ENCODE data around the gene ADAMTS17. TPM values are rescaled to one million over a fixed set of nuclear protein-coding genes. Genes with fewer than 3 reads are reported as not detected.

Gene ADAMTS17
- total and polyA plus RNA-seq, 9 of the 15 experiments (the other 6 are each of a cell fraction or from before 2014, with no cell fraction given) = 0.01 to 0.14 (median 0.07) TPM; not detected in 6

GRCh38 chr15:100096700-100097099 is 245.1 kb downstream of the ADAMTS17 start:
- no TSS peak for BruUV-seq (replicated peaks)
- H3K36me3 ChIP-seq (ENCODE audit: control insufficient read depth, insufficient read depth, low read length) = no peaks in the 10 kb centered on the region
- H3K4me3 ChIP-seq = no peak overlapping the region
- peaks cover 5 to 49% of the 10 kb centered on the region in 2 experiments; a peak in 3 of 5 replicates for H3K27me3 ChIP-seq (ENCODE audit: control insufficient read depth in 2 of 2, insufficient read depth in 2 of 2, low read length in 2 of 2)
- no peaks in the 10 kb centered on the region for H4K20me1 ChIP-seq (replicated peaks; ENCODE audit: control insufficient read depth, insufficient read depth, low read length)
- ChIA-PET CTCF (ENCODE audit: low intra/inter-chr PET ratio) (no interaction called here), POLR2A (no interaction called here)
- H3K27ac ChIP-seq (ENCODE audit: extremely low read depth, low read depth, low read length) = no peak overlapping the region
- no peaks in the 10 kb centered on the region for H3K79me2 ChIP-seq (ENCODE audit: control insufficient read depth, insufficient read depth, low read length)
- H3K9me3 ChIP-seq (replicated peaks; ENCODE audit: control insufficient read depth, insufficient read depth, low read depth, low read length) = no peaks in the 10 kb centered on the region
- in situ Hi-C loops (cut with MboI) = no loop called here
- ATAC-seq (no peak), FAIRE-seq (no peak), DNase-seq (ENCODE audit: extremely low read depth in 1 of 4, low spot score in 3 of 4) (no peak)
- no peak overlapping the region for H3K4me2 ChIP-seq (ENCODE audit: insufficient read depth, low read length)
- H3K9ac ChIP-seq (ENCODE audit: insufficient read depth in 1 of 2, low read depth in 2 of 2, low read length in 2 of 2) = no peak overlapping the region
- H3K9me1 ChIP-seq (ENCODE audit: control insufficient read depth, insufficient read depth, low read length) = no peaks in the 10 kb centered on the region
- intact Hi-C loops (cut with micrococcal nuclease) = no loop called here
- 0% methylated on average over 4 of the region's 4 CpGs for WGBS (ENCODE audit: insufficient coverage, low coverage, missing lambda C conversion rate)
- H3K4me1 ChIP-seq (replicated peaks in 1 of 2; ENCODE audit: control insufficient read depth in 2 of 2, insufficient read depth in 2 of 2, low read length in 2 of 2) = no peaks in the 10 kb centered on the region; a peak in 1 of 5 replicates
- H2AFZ ChIP-seq (ENCODE audit: low read depth, low read length) = no peak overlapping the region
- TF ChIP-seq MAFK (IDR thresholded peaks at IDR 0.05; ENCODE audit: low read length) (no peak), TRIM24 (IDR thresholded peaks at IDR 0.05) (no peak), GATAD2B (IDR thresholded peaks at IDR 0.05; ENCODE audit: borderline replicate concordance) (no peak), ZBTB33 (CRISPR knock-in tag; IDR thresholded peaks at IDR 0.05) (no peak), TSHZ1 (CRISPR knock-in tag; IDR thresholded peaks at IDR 0.05) (no peak), USF2 (CRISPR knock-in tag; IDR thresholded peaks at IDR 0.05) (no peak), ZSCAN32 (CRISPR knock-in tag; IDR thresholded peaks at IDR 0.05) (no peak), TEAD4 (IDR thresholded peaks at IDR 0.05; ENCODE audit: low read length) (no peak), TEAD4 (CRISPR knock-in tag; IDR thresholded peaks at IDR 0.05; ENCODE audit: borderline replicate concordance) (no peak), ZNF41 (CRISPR knock-in tag; conservative IDR thresholded peaks at IDR 0.05) (no peak)
